H9 (cell line): Measurements from ENCODE around the gene RPEL1. TPM values are rescaled to one million over a fixed set of nuclear protein-coding genes. Genes with fewer than 3 reads are reported as not detected.

ENCODE experiments used
- DNase-seq: peaks from one replicate; pipeline ENCODE4 v3.0.0-alpha.2; 2017
- H2AFZ ChIP-seq: one replicate; pipeline ENCODE4 v1.6.1; 2013; ENCODE audit warnings: mild to moderate bottlenecking, low read length, control low read depth, moderate library complexity
- H2AK5ac ChIP-seq: 2 replicates; pipeline ENCODE4 v1.6.1; 2013; ENCODE audit warnings: low read length, control low read depth, mixed read lengths; ENCODE audit not compliant: insufficient read length
- H2BK120ac ChIP-seq: one replicate; pipeline ENCODE4 v1.6.1; 2013; ENCODE audit warnings: low read depth, mild to moderate bottlenecking, low read length, control low read depth, inconsistent platforms; ENCODE audit not compliant: poor library complexity, severe bottlenecking
- H2BK12ac ChIP-seq: 2 replicates; pipeline ENCODE4 v1.6.1; 2013; ENCODE audit warnings: low read length, control low read depth, mixed read lengths, low read depth; ENCODE audit not compliant: insufficient read length
- H2BK15ac ChIP-seq: 2 replicates; pipeline ENCODE4 v1.6.1; 2013; ENCODE audit warnings: low read depth, low read length, control low read depth
- H2BK20ac ChIP-seq: one replicate; pipeline ENCODE4 v1.6.1; 2013; ENCODE audit warnings: low read depth, mild to moderate bottlenecking, low read length, control low read depth, inconsistent platforms; ENCODE audit not compliant: poor library complexity, severe bottlenecking
- H2BK5ac ChIP-seq: 2 replicates; pipeline ENCODE4 v1.6.1; 2013; ENCODE audit warnings: low read length, control low read depth, mixed read lengths; ENCODE audit not compliant: insufficient read length
- H3K14ac ChIP-seq: 2 replicates; pipeline ENCODE4 v1.6.1; 2013; ENCODE audit warnings: low read length, control low read depth; ENCODE audit not compliant: insufficient read depth
- H3K18ac ChIP-seq: 2 replicates; pipeline ENCODE4 v1.6.1; 2013; ENCODE audit warnings: low read depth, mild to moderate bottlenecking, mixed read lengths, low read length, control low read depth; ENCODE audit not compliant: insufficient read length
- H3K23ac ChIP-seq: 2 replicates; pipeline ENCODE4 v1.6.1; 2013; ENCODE audit warnings: low read length, control low read depth, mixed read lengths, low read depth; ENCODE audit not compliant: insufficient read length
- H3K23me2 ChIP-seq: 2 replicates; pipeline ENCODE4 v1.6.1; 2013; ENCODE audit warnings: low read depth, mild to moderate bottlenecking, mixed read lengths, low read length, control low read depth; ENCODE audit not compliant: insufficient read length, poor library complexity, severe bottlenecking
- H3K27ac ChIP-seq: 2 replicates; pipeline ENCODE4 v1.5.1; 2013; ENCODE audit warnings: low read length, control low read depth, mixed read lengths, low read depth; ENCODE audit not compliant: insufficient read length
- H3K27me3 ChIP-seq: 2 replicates; pipeline ENCODE4 v1.6.1; 2013; ENCODE audit warnings: low read length, control low read depth, inconsistent platforms; ENCODE audit not compliant: insufficient read depth
- H3K4ac ChIP-seq: 2 replicates; pipeline ENCODE4 v1.6.1; 2013; ENCODE audit warnings: low read depth, mild to moderate bottlenecking, control low read depth, inconsistent platforms, low read length, moderate library complexity
- H3K4me1 ChIP-seq: 2 replicates; pipeline ENCODE4 v1.6.1; 2013; ENCODE audit warnings: low read length, control low read depth, inconsistent platforms; ENCODE audit not compliant: insufficient read depth
- H3K4me2 ChIP-seq: 2 replicates; pipeline ENCODE4 v1.6.1; 2013; ENCODE audit warnings: low read length, control low read depth, mixed read lengths; ENCODE audit not compliant: insufficient read length, insufficient read depth
- H3K56ac ChIP-seq: 2 replicates; pipeline ENCODE4 v1.6.1; 2013; ENCODE audit warnings: low read depth, mild to moderate bottlenecking, mixed read lengths, low read length, control low read depth; ENCODE audit not compliant: insufficient read length
- H3K79me1 ChIP-seq: 2 replicates; pipeline ENCODE4 v1.6.1; 2013; ENCODE audit warnings: low read depth, mild to moderate bottlenecking, moderate library complexity, low read length, control low read depth, inconsistent platforms; ENCODE audit not compliant: insufficient read depth, poor library complexity, severe bottlenecking
- H3K79me2 ChIP-seq: 2 replicates; pipeline ENCODE4 v1.6.1; 2013; ENCODE audit warnings: low read length, control low read depth, inconsistent platforms; ENCODE audit not compliant: insufficient read depth
- H3K9ac ChIP-seq: 2 replicates; pipeline ENCODE4 v1.6.1; 2013; ENCODE audit warnings: low read length, control low read depth, mixed read lengths; ENCODE audit not compliant: insufficient read length; ENCODE audit errors: extremely low read depth
- H3K9me3 ChIP-seq: one replicate; pipeline ENCODE4 v1.6.1; 2013; ENCODE audit warnings: low read depth, low read length, inconsistent platforms; ENCODE audit not compliant: control insufficient read depth
- H3T11ph ChIP-seq: one replicate; pipeline ENCODE4 v1.6.1; 2013; ENCODE audit warnings: mild to moderate bottlenecking, low read length, control low read depth, inconsistent platforms
- H4K20me1 ChIP-seq: one replicate; pipeline ENCODE4 v1.6.1; 2013; ENCODE audit not compliant: control insufficient read depth, insufficient read length, insufficient read depth
- H4K5ac ChIP-seq: 2 replicates; pipeline ENCODE4 v1.6.1; 2013; ENCODE audit warnings: low read depth, mild to moderate bottlenecking, mixed read lengths, low read length, control low read depth; ENCODE audit not compliant: insufficient read length
- H4K8ac ChIP-seq: replicated peaks from 2 replicates; pipeline ENCODE4 v1.6.1; 2013; ENCODE audit warnings: low read length, control low read depth, mixed read lengths, low read depth; ENCODE audit not compliant: insufficient read length
- H4K91ac ChIP-seq: 2 replicates; pipeline ENCODE4 v1.6.1; 2013; ENCODE audit warnings: low read depth, mild to moderate bottlenecking, moderate library complexity, mixed read lengths, low read length, control low read depth; ENCODE audit not compliant: insufficient read length
- H3K27ac Mint-ChIP-seq, 3 experiments: 2 replicates in 2 of 3; 3 replicates in 1 of 3; pipeline ENCODE4 v1.8.0; 2020 to 2021; ENCODE audit warnings: mixed read lengths in 3 of 3, mild to moderate bottlenecking in 1 of 3, moderate library complexity in 1 of 3
- H3K27me3 Mint-ChIP-seq: 2 replicates; pipeline ENCODE4 v1.8.0; 2021; ENCODE audit warnings: low read depth, mild to moderate bottlenecking, moderate library complexity, mixed read lengths
- H3K36me3 Mint-ChIP-seq, 3 experiments: 2 replicates in 2 of 3; 3 replicates in 1 of 3; pipeline ENCODE4 v1.8.0; 2020 to 2021; ENCODE audit warnings: low read depth in 3 of 3, mixed read lengths in 3 of 3; ENCODE audit not compliant: insufficient read depth in 1 of 3
- H3K4me1 Mint-ChIP-seq, 2 experiments: 2 replicates each; pipeline ENCODE4 v1.8.0; 2020; ENCODE audit warnings: mixed read lengths in 2 of 2
- H3K4me3 Mint-ChIP-seq, 2 experiments: 2 replicates in 1 of 2; 3 replicates in 1 of 2; pipeline ENCODE4 v1.8.0; 2020 to 2021; ENCODE audit warnings: mild to moderate bottlenecking in 2 of 2, mixed read lengths in 2 of 2, moderate library complexity in 1 of 2
- H3K9me3 Mint-ChIP-seq, 2 experiments: 2 replicates in 1 of 2; 3 replicates in 1 of 2; pipeline ENCODE4 v1.8.0; 2020; ENCODE audit warnings: mild to moderate bottlenecking in 2 of 2, mixed read lengths in 2 of 2, moderate library complexity in 1 of 2
- CTCF ChIP-seq: fragments of 200-600 bp; sonication (generic); conservative IDR thresholded peaks from 3 replicates; pipeline ENCODE4 v1.8.0; 2021; ENCODE audit warnings: antibody characterized with exemption, mild to moderate bottlenecking
- WGBS: extraction: QIAGEN DNeasy Blood & Tissue Kit; methylation state at CpG from one replicate; pipeline ENCODE4 v1.1.7; 2013; ENCODE audit warnings: missing lambda C conversion rate, low lambda C conversion rate, mixed read lengths; ENCODE audit not compliant: insufficient read length; ENCODE audit errors: extremely low coverage; 5-methylcytosine and 5-hydroxymethylcytosine counted together
- total RNA-seq: library from RNA; stranded (reverse); gene quantifications from 2 replicates; pipeline ENCODE4 v1.2.1, GENCODE V29; 2021

RPEL1 gene
- total RNA-seq, 1 experiment from 2014 or later = 0.13 TPM

GRCh38 chr10:103202319-103202718 is 43.4 kb upstream of the RPEL1 start:
- Histone ChIP-seq H4K8ac (no peak overlapping the region), H3K18ac (peak overlapping the region; percentile 67), H3K23me2 (no peaks in the 10 kb centered on the region), H4K5ac (no peak overlapping the region), H2AK5ac (no peak overlapping the region), H3T11ph (no peak overlapping the region), H4K91ac (no peak overlapping the region), H2BK20ac (no peak overlapping the region), H3K27ac (no peak overlapping the region), H3K4ac (no peak overlapping the region), H3K79me1 (no peaks in the 10 kb centered on the region), H2BK120ac (no peak overlapping the region), H3K4me2 (no peak overlapping the region), H3K14ac (no peak overlapping the region), H2BK15ac (no peak overlapping the region), H3K9me3 (peaks cover 7% of the 10 kb centered on the region), H2BK12ac (peak overlapping the region; percentile 80), H3K23ac (no peak overlapping the region), H3K79me2 (no peaks in the 10 kb centered on the region), H2BK5ac (no peak overlapping the region), H3K4me1 (peaks cover 6% of the 10 kb centered on the region; the same call in 1 of the 2 replicates), H3K56ac (no peak overlapping the region), H4K20me1 (no peaks in the 10 kb centered on the region), H2AFZ (no peak overlapping the region), H3K9ac (no peak overlapping the region), H3K27me3 (no peaks in the 10 kb centered on the region)
- Mint-ChIP-seq H3K36me3 (peaks cover 6 to 14% (median 14%) of the 10 kb centered on the region in 3 experiments), H3K27ac (no peak overlapping the region; a peak in 1 of 7 replicates), H3K9me3 (peaks cover 10 to 17% of the 10 kb centered on the region in 2 experiments), H3K4me3 (no peak overlapping the region), H3K4me1 (peaks cover 53 to 57% of the 10 kb centered on the region in 2 experiments), H3K27me3 (no peaks in the 10 kb centered on the region)
- DNase-seq = no peak
- no CpG with 5 or more reads among the region's 7 CpGs for WGBS
- TF ChIP-seq CTCF = no peak
